Ovary (tissue), 9 donors: ENCODE measurements around the gene DDA1. TPM values are rescaled to one million over a fixed set of nuclear protein-coding genes. Genes with fewer than 3 reads are reported as not detected.

Experiments used
- DNase-seq, 5 donors: peaks; one replicate each; pipeline ENCODE4 v3.0.0-alpha.2; 2019 to 2020
- H3K27ac ChIP-seq, 2 donors: fragments of 200-600 bp; one replicate each; pipeline versions ENCODE4 v1.5.1 to v1.8.0; 2019 to 2022
- H3K27me3 ChIP-seq: fragments of 200-600 bp; one replicate; pipeline ENCODE4 v1.8.0; 2022
- H3K36me3 ChIP-seq: fragments of 200-600 bp; sonication (generic); one replicate; pipeline ENCODE4 v1.5.1; 2019
- H3K4me1 ChIP-seq: one replicate; pipeline ENCODE4 v1.8.1; 2013; ENCODE audit warnings: mild to moderate bottlenecking, moderate library complexity; ENCODE audit not compliant: insufficient read depth
- H3K4me3 ChIP-seq: fragments of 200-600 bp; sonication (generic); one replicate; pipeline ENCODE4 v1.5.1; 2017
- H3K9me3 ChIP-seq, 2 donors: fragments of 200-600 bp in 1 of 2; sonication (generic) in 1 of 2; one replicate each; pipeline versions ENCODE4 v1.5.1 to v1.8.1; 2013 to 2019; ENCODE audit warnings: mild to moderate bottlenecking in 1 of 2, moderate library complexity in 1 of 2
- EP300 ChIP-seq: sonication (generic); formaldehyde crosslinking; IDR thresholded peaks from one replicate; pipeline ENCODE4 v1.6.1; 2017; ENCODE audit warnings: antibody characterized with exemption
- POLR2A ChIP-seq: fragments of 450-650 bp; IDR thresholded peaks from one replicate; pipeline ENCODE4 v1.6.1; 2017; ENCODE audit warnings: antibody characterized with exemption, mild to moderate bottlenecking, moderate library complexity
- WGBS, 3 donors: extraction: QIAGEN DNeasy Blood & Tissue Kit in 1 of 3; methylation state at CpG; one replicate each; pipeline versions ENCODE4 v1.1.5 to v1.1.7; 2013 to 2017; 5-methylcytosine and 5-hydroxymethylcytosine counted together
- intact Hi-C, 4 donors: fragments of 100-400 bp; cut with DNase I; formaldehyde crosslinking; loops; one replicate each; pipeline versions ENCODE4 v1.11.0 to v1.15.1; 2022 to 2023
- polyA plus RNA-seq, 2 donors: library from polyadenylated mRNA; stranded (reverse); fragments of 200-250 nt in 1 of 2; fragments of 350-450 nt in 1 of 2; fragmentation: Illumina TruSeq in 1 of 2; extraction: RNeasy Lipid Tissue Mini Kit (QIAGEN cat#74804) in 1 of 2; gene quantifications; one replicate each; pipeline ENCODE4 v1.2.3, GENCODE V29; 2013 to 2014
- total RNA-seq, 7 donors: library from RNA; depleted of rRNA in 2 of 7; stranded (reverse); fragments of >200 nt in 2 of 7; fragmentation: NEBNext Ultra II Directional in 3 of 7; extraction: Animal tissue kit (Norgen Biotek cat#: 25700) in 3 of 7; gene quantifications; one replicate each; pipeline versions ENCODE4 v1.1.0 to v1.2.4, GENCODE V29; 2016 to 2023
- TF ChIP-seq, protein P1 (sequence below), 3 donors: fragments of 450-650 bp in 2 of 3; fragments of 200-600 bp in 1 of 3; IDR thresholded peaks; one replicate each; pipeline versions ENCODE4 v1.5.1 to v1.8.0; 2016 to 2022; ENCODE audit warnings: antibody characterized with exemption in 3 of 3, mild to moderate bottlenecking in 1 of 3
- donor health status: DM: no; HTN: no; CAD: no; lungs with moderate emphysema.
- donor health status: DM: no; HTN: no; CAD: no.
- donor health status: Bipolar disorder and iron deficiency.
- donor health status: DM: yes; HTN: yes; CAD: no.
- donor health status: DM: no; HTN: no; CAD: no.
- donor health status: DM: yes; HTN: yes; CAD: no.

The DDA1 gene
- total and polyA plus RNA-seq, 9 donors = 6.3 to 32.6 (median 20.2) TPM

DNA sequence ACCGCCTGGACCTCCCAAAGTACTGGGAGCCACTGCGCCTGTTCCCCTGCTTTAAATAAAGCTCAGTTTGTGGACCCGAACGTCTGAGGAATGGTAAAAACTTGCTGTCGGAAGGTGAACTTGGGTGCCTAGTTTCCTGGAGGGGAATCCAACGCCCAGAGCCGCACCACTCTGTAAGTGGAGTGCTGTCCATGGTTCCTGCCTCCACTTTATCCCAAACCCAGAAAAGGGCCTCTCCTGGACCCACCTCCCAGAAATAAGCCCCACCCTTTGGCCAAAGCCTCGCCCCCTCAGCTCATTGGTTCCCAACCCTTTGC lies 23.0 kb downstream of the DDA1 start:
- no peaks in the 10 kb centered on the region for H3K27me3 ChIP-seq
- no peak overlapping the region for H3K4me3 ChIP-seq
- no peaks in the 10 kb centered on the region for H3K9me3 ChIP-seq
- peaks cover 7% of the 10 kb centered on the region for H3K4me1 ChIP-seq
- no peak for TF ChIP-seq POLR2A
- intact Hi-C loops = no loop called here
- 87 to 88% (median 87%) methylated on average over 8 of the region's 8 CpGs for WGBS, 3 donors
- no peak overlapping the region for H3K27ac ChIP-seq
- no peaks in the 10 kb centered on the region for H3K36me3 ChIP-seq
- DNase-seq = no peak

DNA sequence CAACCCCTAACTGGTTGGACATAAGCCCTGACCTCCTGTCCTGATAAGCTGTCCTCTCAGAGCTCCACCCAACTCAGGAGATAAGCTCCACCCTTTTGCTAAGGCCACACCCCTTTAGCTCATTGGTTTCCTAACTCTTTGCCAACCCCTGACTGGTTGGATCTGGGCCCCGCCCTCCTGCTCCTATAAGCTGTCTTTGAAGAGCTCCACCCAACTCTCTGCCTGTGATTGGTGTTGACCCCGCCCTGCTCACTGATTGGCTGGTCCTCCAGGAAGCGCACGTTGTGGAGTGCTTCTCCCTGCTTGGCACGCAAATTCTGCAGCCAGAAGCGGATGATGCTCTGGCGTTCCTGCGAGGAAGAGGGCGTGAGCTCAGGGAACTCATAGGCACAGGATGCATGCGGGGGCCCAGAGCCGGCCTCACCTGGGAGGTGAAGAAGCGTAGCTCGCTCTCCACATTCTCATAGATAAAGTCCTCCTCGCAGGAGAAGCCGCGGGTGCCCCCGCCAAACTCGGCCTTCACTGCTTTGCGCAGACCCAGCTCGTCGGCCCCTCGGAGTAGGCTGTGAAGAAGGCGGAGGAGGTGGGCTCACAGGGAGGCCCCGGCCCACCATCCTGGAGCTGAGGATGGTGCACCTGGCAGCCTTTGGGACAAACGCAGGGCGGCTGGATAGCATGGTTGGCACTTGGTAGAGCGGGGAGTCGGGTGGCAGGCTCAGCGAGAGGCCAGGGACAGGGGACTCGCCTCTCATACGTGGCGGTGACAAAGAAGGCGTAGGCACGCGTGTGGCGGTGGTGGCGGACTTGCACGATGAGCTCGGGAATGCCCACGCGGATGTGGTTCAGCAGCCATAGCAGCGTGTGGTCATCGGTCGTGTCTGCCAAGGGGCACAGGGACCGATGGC lies 23.6 kb downstream of the DDA1 start:
- Histone ChIP-seq H3K27ac (no peak overlapping the region), H3K27me3 (no peaks in the 10 kb centered on the region), H3K4me3 (no peak overlapping the region), H3K9me3 (no peaks in the 10 kb centered on the region), H3K4me1 (peaks cover 7% of the 10 kb centered on the region), H3K36me3 (no peaks in the 10 kb centered on the region)
- DNase-seq = no peak
- WGBS, 3 donors = 93 to 94% (median 93%) methylated on average over 45 of the region's 45 CpGs
- TF ChIP-seq, protein P1, sequence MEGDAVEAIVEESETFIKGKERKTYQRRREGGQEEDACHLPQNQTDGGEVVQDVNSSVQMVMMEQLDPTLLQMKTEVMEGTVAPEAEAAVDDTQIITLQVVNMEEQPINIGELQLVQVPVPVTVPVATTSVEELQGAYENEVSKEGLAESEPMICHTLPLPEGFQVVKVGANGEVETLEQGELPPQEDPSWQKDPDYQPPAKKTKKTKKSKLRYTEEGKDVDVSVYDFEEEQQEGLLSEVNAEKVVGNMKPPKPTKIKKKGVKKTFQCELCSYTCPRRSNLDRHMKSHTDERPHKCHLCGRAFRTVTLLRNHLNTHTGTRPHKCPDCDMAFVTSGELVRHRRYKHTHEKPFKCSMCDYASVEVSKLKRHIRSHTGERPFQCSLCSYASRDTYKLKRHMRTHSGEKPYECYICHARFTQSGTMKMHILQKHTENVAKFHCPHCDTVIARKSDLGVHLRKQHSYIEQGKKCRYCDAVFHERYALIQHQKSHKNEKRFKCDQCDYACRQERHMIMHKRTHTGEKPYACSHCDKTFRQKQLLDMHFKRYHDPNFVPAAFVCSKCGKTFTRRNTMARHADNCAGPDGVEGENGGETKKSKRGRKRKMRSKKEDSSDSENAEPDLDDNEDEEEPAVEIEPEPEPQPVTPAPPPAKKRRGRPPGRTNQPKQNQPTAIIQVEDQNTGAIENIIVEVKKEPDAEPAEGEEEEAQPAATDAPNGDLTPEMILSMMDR (IDR thresholded peaks at IDR 0.05) = no peak
- TF ChIP-seq EP300 (no peak), POLR2A (no peak)
- intact Hi-C loops = no loop called here

DNA sequence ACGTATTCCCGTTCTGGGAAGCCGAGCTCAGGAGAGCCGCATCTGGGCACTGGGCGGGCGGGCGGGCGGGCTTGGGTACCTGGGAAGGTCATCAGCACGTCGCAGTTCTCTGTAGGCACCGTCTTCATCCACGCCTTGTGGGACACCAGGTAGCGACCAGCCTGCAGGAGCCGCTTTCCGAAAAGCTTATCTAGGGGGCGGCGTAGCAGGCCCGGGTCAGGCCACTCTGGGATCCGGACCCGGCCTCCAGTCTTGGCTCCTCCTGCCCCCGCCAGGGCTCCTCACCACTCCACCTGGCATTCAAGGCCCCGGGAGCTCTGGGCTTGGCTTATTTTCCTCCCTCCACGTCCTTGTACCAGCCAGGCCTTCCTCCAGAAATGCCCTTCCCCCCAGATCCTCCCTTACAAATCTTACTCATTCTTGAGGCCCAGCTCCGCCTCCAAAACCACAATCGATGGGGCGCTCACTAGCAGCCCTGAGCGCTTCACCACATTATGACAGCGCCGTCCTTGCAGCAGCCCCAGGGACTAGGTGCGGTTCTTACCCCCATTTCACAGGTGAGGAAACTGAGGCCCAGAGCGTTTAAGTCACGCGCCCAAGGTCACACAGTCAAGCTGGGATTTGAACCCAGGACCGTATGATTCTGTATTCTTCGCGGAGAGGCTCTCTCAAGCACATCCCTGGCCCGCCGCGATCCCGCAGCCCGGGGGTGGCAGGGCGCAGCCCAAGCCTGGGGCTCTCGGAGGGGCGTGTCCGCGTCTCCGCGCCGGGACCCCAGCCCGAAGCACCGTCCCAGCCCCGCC lies 24.4 kb downstream of the DDA1 start:
- Histone ChIP-seq H3K4me3 (peak overlapping the region; percentile 63), H3K9me3 (no peaks in the 10 kb centered on the region), H3K4me1 (peaks cover 11% of the 10 kb centered on the region), H3K36me3 (no peaks in the 10 kb centered on the region), H3K27me3 (no peaks in the 10 kb centered on the region), H3K27ac (no peak overlapping the region)
- WGBS, 3 donors = 37 to 52% (median 48%) methylated on average over 38 to 52 of the region's 52 CpGs
- DNase-seq = no peak
- TF ChIP-seq EP300 (no peak), POLR2A (no peak)
- TF ChIP-seq, protein P1 (IDR thresholded peaks at IDR 0.05) = no peak
- intact Hi-C loops = no loop called here

DNA sequence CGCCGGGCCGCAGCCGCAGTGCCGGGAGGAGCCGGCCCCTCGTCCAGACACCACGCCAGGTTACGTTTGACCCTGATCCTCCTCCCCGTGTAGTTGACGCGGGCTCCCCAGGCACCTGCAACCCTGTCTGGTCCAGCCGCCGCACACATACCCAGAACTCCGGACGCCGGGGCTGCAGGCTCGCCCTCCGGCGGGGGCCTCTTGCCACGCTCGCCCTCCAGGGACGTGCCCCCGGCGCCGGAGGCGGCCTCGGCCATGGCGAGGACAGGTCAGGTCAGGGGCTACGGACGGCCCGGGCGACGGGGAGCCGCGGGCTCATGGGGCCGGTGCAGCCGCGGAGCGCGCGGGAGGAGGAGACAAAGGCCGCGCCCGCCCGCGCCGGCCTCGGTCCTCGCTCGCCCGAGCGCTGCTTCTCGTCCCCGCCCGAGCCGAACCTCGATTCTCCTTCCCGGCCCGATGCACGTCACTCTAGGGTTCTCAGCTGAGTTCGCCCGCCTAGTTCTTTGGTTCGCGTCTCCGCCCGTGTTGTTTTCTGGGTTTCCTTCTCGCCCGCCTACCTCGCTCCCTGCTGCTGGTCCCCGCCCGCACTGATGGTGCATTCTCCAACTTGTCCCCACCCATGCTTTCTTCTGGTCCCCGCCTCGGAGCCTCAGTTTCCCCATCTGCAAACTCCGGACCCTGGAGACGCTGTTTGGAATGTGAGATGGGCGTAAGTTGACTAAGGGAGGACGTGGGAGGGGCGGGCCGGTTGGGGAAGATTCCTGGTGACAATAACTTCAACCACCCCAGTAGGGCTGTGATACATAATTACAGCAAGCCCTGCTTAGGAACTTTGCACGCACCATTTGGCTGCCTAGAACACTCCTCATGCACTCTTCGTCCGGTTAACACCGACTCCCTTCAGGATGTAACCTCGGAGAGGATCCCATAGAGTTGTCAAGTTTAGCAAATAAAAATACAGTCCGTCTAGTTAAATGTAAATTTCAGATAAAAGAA lies 25.3 kb downstream of the DDA1 start, which contains the start of gene ANO8:
Gene ANO8, minus strand, starts transcription at position 442 of the 996 bp plus-strand sequence. Its CDS starts 185 bp downstream, at position 257.
- Histone ChIP-seq H3K9me3 (no peaks in the 10 kb centered on the region), H3K36me3 (no peaks in the 10 kb centered on the region), H3K4me3 (peak within 1 kb of the TSS; percentile 63), H3K27ac (no peak within 1 kb of the TSS), H3K27me3 (no peaks in the 10 kb centered on the region), H3K4me1 (peaks cover 8% of the 10 kb centered on the region)
- 1 to 2% (median 1%) methylated on average over 56 to 86 of the region's 86 CpGs for WGBS, 3 donors
- TF ChIP-seq, protein P1 (IDR thresholded peaks at IDR 0.05) = peak in 1 of 3 donors; percentile 15
- no peak for TF ChIP-seq POLR2A
- no peak for TF ChIP-seq EP300
- intact Hi-C loops = no loop called here
- DNase-seq = peak; percentile 91 to 95 (median 93)
